HEK293 (cell line): ENCODE results near the gene ATP6V1D.

Source experiments
- WT1 ChIP-seq: fragments of 450-650 bp; formaldehyde crosslinking; IDR thresholded peaks from 2 replicates; pipeline ENCODE4 v1.5.1; 2016; ENCODE audit warnings: missing biosample characterization, missing genetic modification characterization
- ZNF777 ChIP-seq: fragments of 450-650 bp; formaldehyde crosslinking; IDR thresholded peaks from 2 replicates; pipeline ENCODE4 v1.5.1; 2017; ENCODE audit warnings: missing biosample characterization, missing genetic modification characterization, borderline replicate concordance
- TF ChIP-seq, protein P1 (sequence below): fragments of 450-650 bp; formaldehyde crosslinking; IDR thresholded peaks from 2 replicates; pipeline ENCODE4 v1.5.1; 2016; ENCODE audit warnings: missing biosample characterization, missing genetic modification characterization

DNA sequence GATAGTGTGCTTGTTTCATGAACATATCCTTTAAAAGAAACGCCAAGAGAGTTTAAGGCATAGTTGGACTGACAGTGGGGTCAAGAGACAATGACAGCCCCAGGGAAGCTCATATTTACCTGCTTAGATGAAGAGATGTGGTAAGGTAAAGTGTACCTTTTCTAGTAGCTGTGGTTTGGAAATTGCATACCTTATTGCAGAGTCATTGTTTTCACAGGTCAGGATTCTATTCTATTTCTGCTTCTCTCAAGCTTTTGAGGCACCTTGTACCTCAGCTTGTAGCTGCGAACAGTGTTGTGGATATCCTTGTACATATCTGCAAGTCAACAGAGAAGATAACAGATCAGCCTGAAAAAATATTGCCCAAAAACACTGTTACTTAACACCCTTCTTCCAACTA lies 47.7 kb downstream of the ATP6V1D start:
- TF ChIP-seq, protein P1, sequence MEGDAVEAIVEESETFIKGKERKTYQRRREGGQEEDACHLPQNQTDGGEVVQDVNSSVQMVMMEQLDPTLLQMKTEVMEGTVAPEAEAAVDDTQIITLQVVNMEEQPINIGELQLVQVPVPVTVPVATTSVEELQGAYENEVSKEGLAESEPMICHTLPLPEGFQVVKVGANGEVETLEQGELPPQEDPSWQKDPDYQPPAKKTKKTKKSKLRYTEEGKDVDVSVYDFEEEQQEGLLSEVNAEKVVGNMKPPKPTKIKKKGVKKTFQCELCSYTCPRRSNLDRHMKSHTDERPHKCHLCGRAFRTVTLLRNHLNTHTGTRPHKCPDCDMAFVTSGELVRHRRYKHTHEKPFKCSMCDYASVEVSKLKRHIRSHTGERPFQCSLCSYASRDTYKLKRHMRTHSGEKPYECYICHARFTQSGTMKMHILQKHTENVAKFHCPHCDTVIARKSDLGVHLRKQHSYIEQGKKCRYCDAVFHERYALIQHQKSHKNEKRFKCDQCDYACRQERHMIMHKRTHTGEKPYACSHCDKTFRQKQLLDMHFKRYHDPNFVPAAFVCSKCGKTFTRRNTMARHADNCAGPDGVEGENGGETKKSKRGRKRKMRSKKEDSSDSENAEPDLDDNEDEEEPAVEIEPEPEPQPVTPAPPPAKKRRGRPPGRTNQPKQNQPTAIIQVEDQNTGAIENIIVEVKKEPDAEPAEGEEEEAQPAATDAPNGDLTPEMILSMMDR: no peak
- TF ChIP-seq WT1 (tag by site-specific recombination): no peak
- no peak for TF ChIP-seq ZNF777 (tag by site-specific recombination)
